IMR-90 (cell line): ENCODE data around the gene GHDC. TPM values are rescaled to one million over a fixed set of nuclear protein-coding genes. Genes with fewer than 3 reads are reported as not detected.

Experiments
- ATAC-seq: fragments of 200-7000 bp; cut with Tn5 transposase; 2 replicates; pipeline ENCODE4 v1.9.1; 2020; ENCODE audit warnings: low read depth, mild to moderate bottlenecking, moderate library complexity
- BruUV-seq: library from RNA; stranded (reverse); fragments of 400-500 nt; replicated peaks from 2 replicates; lab custom pipeline; 2021; lab: Mats Ljungman, UMichigan
- CTCF ChIA-PET: fragments of 300-600 bp; formaldehyde crosslinking; extraction: SDS; loops from one replicate; lab custom pipeline; 2021; ENCODE audit warnings: antibody characterized with exemption; lab: Yijun Ruan, JAX
- POLR2A ChIA-PET: fragments of 300-600 bp; sonication (Branson Sonifier 250); formaldehyde crosslinking; loops from one replicate; lab custom pipeline; 2022; ENCODE audit warnings: antibody characterized with exemption; ENCODE audit not compliant: unreplicated experiment; lab: Charles Lee
- DNase-seq: peaks from one replicate; pipeline ENCODE4 v3.0.0; 2013
- H2AFZ ChIP-seq: replicated peaks from 2 replicates; pipeline ENCODE3; 2013; ENCODE audit warnings: low read length, mild to moderate bottlenecking; ENCODE audit not compliant: poor library complexity
- H2AK5ac ChIP-seq: 2 replicates; pipeline ENCODE4 v1.6.1; 2013; ENCODE audit warnings: low read depth, low read length, inconsistent platforms
- H2AK9ac ChIP-seq: replicated peaks from 2 replicates; pipeline ENCODE3; 2013; ENCODE audit warnings: mild to moderate bottlenecking, low read depth, low read length, moderate library complexity; ENCODE audit not compliant: poor library complexity
- H2BK120ac ChIP-seq: 2 replicates; pipeline ENCODE4 v1.6.1; 2013; ENCODE audit warnings: low read depth, low read length, inconsistent platforms
- H2BK15ac ChIP-seq: 3 replicates; pipeline ENCODE4 v1.6.1; 2013; ENCODE audit warnings: low read depth, low read length, inconsistent platforms
- H2BK20ac ChIP-seq: 2 replicates; pipeline ENCODE4 v1.6.1; 2013; ENCODE audit warnings: low read depth, mild to moderate bottlenecking, inconsistent platforms, low read length, moderate library complexity
- H2BK5ac ChIP-seq: 2 replicates; pipeline ENCODE4 v1.6.1; 2013; ENCODE audit warnings: mild to moderate bottlenecking, low read depth, low read length, inconsistent platforms; ENCODE audit not compliant: poor library complexity, severe bottlenecking
- H3K14ac ChIP-seq: replicated peaks from 2 replicates; pipeline ENCODE4 v1.6.1; 2013; ENCODE audit warnings: low read depth, low read length, inconsistent platforms
- H3K18ac ChIP-seq: 2 replicates; pipeline ENCODE4 v1.6.1; 2013; ENCODE audit warnings: low read depth, low read length, control low read depth
- H3K23ac ChIP-seq: 2 replicates; pipeline ENCODE4 v1.6.1; 2013; ENCODE audit warnings: low read depth, low read length, inconsistent platforms
- H3K27ac ChIP-seq: 2 replicates; pipeline ENCODE4 v1.5.1; 2013; ENCODE audit warnings: mild to moderate bottlenecking, control low read depth, low read length; ENCODE audit not compliant: insufficient read depth
- H3K27me3 ChIP-seq: 2 replicates; pipeline ENCODE4 v1.6.1; 2013; ENCODE audit warnings: low read length; ENCODE audit not compliant: control insufficient read depth, insufficient read depth
- H3K36me3 ChIP-seq: 2 replicates; pipeline ENCODE4 v1.6.1; 2013; ENCODE audit warnings: low read length, mixed read lengths; ENCODE audit not compliant: control insufficient read depth, insufficient read depth
- H3K4ac ChIP-seq: 2 replicates; pipeline ENCODE4 v1.6.1; 2013; ENCODE audit warnings: low read depth, low read length, inconsistent platforms
- H3K4me1 ChIP-seq: 2 replicates; pipeline ENCODE4 v1.6.1; 2013; ENCODE audit warnings: low read length, mixed read lengths; ENCODE audit not compliant: control insufficient read depth, insufficient read depth
- H3K4me2 ChIP-seq: 2 replicates; pipeline ENCODE4 v1.6.1; 2013; ENCODE audit warnings: low read depth, mild to moderate bottlenecking, control low read depth, low read length, moderate library complexity
- H3K4me3 ChIP-seq: 2 replicates; pipeline ENCODE4 v1.5.1; 2013; ENCODE audit warnings: low read depth, mild to moderate bottlenecking, control low read depth, low read length, moderate library complexity; ENCODE audit not compliant: insufficient read depth
- H3K56ac ChIP-seq: 2 replicates; pipeline ENCODE4 v1.6.1; 2013; ENCODE audit warnings: low read length, inconsistent platforms; ENCODE audit not compliant: insufficient read depth; ENCODE audit errors: extremely low read depth
- H3K79me1 ChIP-seq, 2 experiments: 2 replicates each; pipeline ENCODE4 v1.6.1; 2013; ENCODE audit warnings: low read length in 2 of 2, inconsistent platforms in 1 of 2, low read depth in 1 of 2
- H3K9ac ChIP-seq: 2 replicates; pipeline ENCODE4 v1.6.1; 2013; ENCODE audit warnings: low read depth, low read length, control low read depth
- H3K9me1 ChIP-seq: 2 replicates; pipeline ENCODE4 v1.6.1; 2013; ENCODE audit warnings: low read length, inconsistent platforms; ENCODE audit not compliant: insufficient read depth
- H3K9me3 ChIP-seq: 2 replicates; pipeline ENCODE4 v1.6.1; 2013; ENCODE audit warnings: low read length; ENCODE audit not compliant: control insufficient read depth, insufficient read depth
- H4K20me1 ChIP-seq: 2 replicates; pipeline ENCODE4 v1.6.1; 2013; ENCODE audit warnings: low read length, inconsistent platforms; ENCODE audit not compliant: insufficient read depth
- H4K5ac ChIP-seq: 2 replicates; pipeline ENCODE4 v1.6.1; 2013; ENCODE audit warnings: mild to moderate bottlenecking, low read depth, low read length, control low read depth
- H4K8ac ChIP-seq, 2 experiments: 2 replicates each; pipeline ENCODE4 v1.6.1; 2013; ENCODE audit warnings: low read depth in 2 of 2, low read length in 2 of 2, control low read depth in 1 of 2, inconsistent platforms in 1 of 2
- H4K91ac ChIP-seq: 2 replicates; pipeline ENCODE4 v1.6.1; 2013; ENCODE audit warnings: low read depth, low read length, inconsistent platforms; ENCODE audit not compliant: insufficient read depth
- BHLHE40 ChIP-seq: fragments of 150-350 bp; IDR thresholded peaks from 2 replicates; pipeline ENCODE4 v1.6.1; 2016; ENCODE audit warnings: mild to moderate bottlenecking, low read depth, low read length
- MAZ ChIP-seq: IDR thresholded peaks from 2 replicates; pipeline ENCODE4 v1.6.1; 2012; ENCODE audit warnings: low read depth, mild to moderate bottlenecking, low read length, improper control_type of control experiment, moderate library complexity, borderline replicate concordance
- NFE2L2 ChIP-seq: fragments of 150-350 bp; IDR thresholded peaks from 2 replicates; pipeline ENCODE4 v1.6.1; 2016; ENCODE audit warnings: low read depth, mild to moderate bottlenecking, low read length
- RAD21 ChIP-seq: IDR thresholded peaks from 2 replicates; pipeline ENCODE4 v1.6.1; 2012; ENCODE audit warnings: low read length, improper control_type of control experiment
- RCOR1 ChIP-seq: IDR thresholded peaks from 2 replicates; pipeline ENCODE4 v1.6.1; 2012; ENCODE audit warnings: mild to moderate bottlenecking, low read length, improper control_type of control experiment; ENCODE audit not compliant: insufficient replicate concordance
- RFX5 ChIP-seq: IDR thresholded peaks from 2 replicates; pipeline ENCODE4 v1.8.0; 2012; ENCODE audit warnings: low read depth, mild to moderate bottlenecking, low read length, moderate library complexity
- SMC3 ChIP-seq: fragments of 150-350 bp; IDR thresholded peaks from 2 replicates; pipeline ENCODE4 v1.6.1; 2016; ENCODE audit warnings: low read depth, mild to moderate bottlenecking, antibody characterized with exemption, low read length, moderate library complexity
- WGBS, 2 experiments: methylation state at CpG; one replicate each; pipeline versions ENCODE4 v1.1.5 to v1.1.7; 2013; ENCODE audit warnings: missing lambda C conversion rate in 2 of 2; ENCODE audit not compliant: insufficient read length in 1 of 2; ENCODE audit errors: extremely low coverage in 2 of 2; 5-methylcytosine and 5-hydroxymethylcytosine counted together
- dilution Hi-C: fragments of 300-500 bp; cut with HindIII; formaldehyde crosslinking; loops from one replicate; pipeline ENCODE4 v1.14.3; 2018; ENCODE audit warnings: low sequenced_read_pairs; ENCODE audit not compliant: unreplicated experiment
- in situ Hi-C: fragments of 300-500 bp; cut with MboI; formaldehyde crosslinking; loops from 3 replicates; pipeline ENCODE4 v1.14.3; 2019; ENCODE audit warnings: low sequenced_read_pairs, inconsistent platforms, mixed read lengths
- intact Hi-C: fragments of 100-400 bp; cut with micrococcal nuclease; formaldehyde crosslinking; loops from 2 replicates; pipeline ENCODE4 v1.10.0; 2022
- polyA plus RNA-seq, 3 experiments: library from polyadenylated mRNA; depleted of rRNA; stranded (reverse); fragments of >200 nt; gene quantifications; 2 replicates each; pipeline ENCODE4 v1.2.3, GENCODE V29; 2012; ENCODE audit warnings: low replicate concordance in 1 of 3
- total RNA-seq: library from RNA; depleted of rRNA; stranded (reverse); fragments of >200 nt; gene quantifications from 2 replicates; pipeline ENCODE4 v1.2.3, GENCODE V29; 2012

Gene GHDC
- total and polyA plus RNA-seq, 2 of the 4 experiments (the other 2 are of a cell fraction): 5.2 to 8.1 TPM

GRCh38 chr17:42198897-42199296 is 4.6 kb upstream of the GHDC start:
- Histone ChIP-seq H4K20me1 (peaks cover 3% of the 10 kb centered on the region; the same call in 1 of the 2 replicates), H3K27me3 (no peaks in the 10 kb centered on the region), H3K23ac (no peak overlapping the region), H2BK20ac (no peak overlapping the region), H2AK9ac (no peak overlapping the region), H2BK120ac (no peak overlapping the region), H3K9me1 (peaks cover 12% of the 10 kb centered on the region), H3K27ac (no peak overlapping the region), H4K5ac (no peak overlapping the region), H3K18ac (no peak overlapping the region), H2BK5ac (no peak overlapping the region), H3K36me3 (peaks cover 30% of the 10 kb centered on the region), H3K4ac (no peak overlapping the region), H3K4me1 (no peaks in the 10 kb centered on the region), H2AK5ac (no peak overlapping the region), H4K91ac (no peak overlapping the region), H3K4me2 (no peak overlapping the region), H3K9me3 (no peaks in the 10 kb centered on the region), H3K9ac (no peak overlapping the region), H3K56ac (no peak overlapping the region), H3K4me3 (no peak overlapping the region), H3K14ac (no peak overlapping the region), H2AFZ (no peak overlapping the region), H3K79me1 (peaks cover 0 to 5% of the 10 kb centered on the region in 2 experiments; a peak in 2 of 4 replicates), H2BK15ac (no peak overlapping the region), H4K8ac (no peak overlapping the region)
- WGBS, 2 experiments: no CpG with 5 or more reads among the region's 4 CpGs
- DNase-seq (no peak), ATAC-seq (no peak)
- dilution Hi-C loops (no loop called here), intact Hi-C loops (no loop called here), in situ Hi-C loops (no loop called here)
- TF ChIP-seq RFX5 (no peak), SMC3 (no peak), BHLHE40 (no peak), NFE2L2 (no peak), RAD21 (no peak), RCOR1 (no peak), MAZ (no peak)
- no TSS peak for BruUV-seq
- POLR2A ChIA-PET: no interaction called here
- CTCF ChIA-PET: no interaction called here
